ENCODE results near the gene GREB1. TPM values are rescaled to one million over a fixed set of nuclear protein-coding genes. Genes with fewer than 3 reads are reported as not detected.

Gene GREB1
- total and polyA plus RNA-seq, 2 experiments from 2014 or later = 12.0 to 35.0 TPM

GRCh38 chr2:11679016-11679415 is 145.2 kb downstream of the GREB1 start:
- no peak overlapping the region for H3K27ac Mint-ChIP-seq
- ATAC-seq = no peak
- Histone ChIP-seq H3K4me2 (no peak overlapping the region), H3K27ac (ENCODE audit: low read depth) (no peak overlapping the region), H3F3A (replicated peaks; ENCODE audit: low read depth) (no peaks in the 10 kb centered on the region), H3K4me3 (no peak overlapping the region), H4K20me1 (replicated peaks; ENCODE audit: insufficient read depth) (no peaks in the 10 kb centered on the region; the same call in 1 of the 2 replicates), H3K36me3 (ENCODE audit: insufficient read depth) (no peaks in the 10 kb centered on the region), H3K9me2 (ENCODE audit: insufficient read depth) (no peaks in the 10 kb centered on the region), H2AFZ (no peak overlapping the region), H3K79me2 (replicated peaks; ENCODE audit: insufficient read depth) (no peaks in the 10 kb centered on the region), H3K4me1 (ENCODE audit: insufficient read depth) (peaks cover 15% of the 10 kb centered on the region; the same call in 1 of the 2 replicates), H3K27me3 (ENCODE audit: insufficient read depth) (no peaks in the 10 kb centered on the region)
- peaks cover 21% of the 10 kb centered on the region for H3K27me3 Mint-ChIP-seq (ENCODE audit: insufficient read depth, low read depth, poor library complexity)
- H3K9me3 Mint-ChIP-seq = no peaks in the 10 kb centered on the region
- no peak overlapping the region for H3K4me3 Mint-ChIP-seq
- no peak for DNase-seq (ENCODE audit: low spot score)
- TF ChIP-seq, protein P1, sequence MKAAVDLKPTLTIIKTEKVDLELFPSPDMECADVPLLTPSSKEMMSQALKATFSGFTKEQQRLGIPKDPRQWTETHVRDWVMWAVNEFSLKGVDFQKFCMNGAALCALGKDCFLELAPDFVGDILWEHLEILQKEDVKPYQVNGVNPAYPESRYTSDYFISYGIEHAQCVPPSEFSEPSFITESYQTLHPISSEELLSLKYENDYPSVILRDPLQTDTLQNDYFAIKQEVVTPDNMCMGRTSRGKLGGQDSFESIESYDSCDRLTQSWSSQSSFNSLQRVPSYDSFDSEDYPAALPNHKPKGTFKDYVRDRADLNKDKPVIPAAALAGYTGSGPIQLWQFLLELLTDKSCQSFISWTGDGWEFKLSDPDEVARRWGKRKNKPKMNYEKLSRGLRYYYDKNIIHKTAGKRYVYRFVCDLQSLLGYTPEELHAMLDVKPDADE (IDR thresholded peaks at IDR 0.05) = no peak
- TF ChIP-seq STAT1 (IDR thresholded peaks at IDR 0.05; ENCODE audit: unreplicated experiment) (no peak), REST (IDR thresholded peaks at IDR 0.05; ENCODE audit: unreplicated experiment) (no peak), EZH2phosphoT487 (IDR thresholded peaks at IDR 0.05; ENCODE audit: unreplicated experiment) (no peak), ZNF331 (CRISPR knock-in tag; IDR thresholded peaks at IDR 0.05; ENCODE audit: low read depth) (no peak), EZH2 (IDR thresholded peaks at IDR 0.05; ENCODE audit: low read depth, unreplicated experiment) (no peak), POLR2AphosphoS5 (IDR thresholded peaks at IDR 0.05; ENCODE audit: low read depth) (no peak)
- H3K36me3 Mint-ChIP-seq (ENCODE audit: low read depth) = no peaks in the 10 kb centered on the region; the same call in 2 of the 3 replicates
- H3K4me1 Mint-ChIP-seq = peaks cover 56% of the 10 kb centered on the region

DNA sequence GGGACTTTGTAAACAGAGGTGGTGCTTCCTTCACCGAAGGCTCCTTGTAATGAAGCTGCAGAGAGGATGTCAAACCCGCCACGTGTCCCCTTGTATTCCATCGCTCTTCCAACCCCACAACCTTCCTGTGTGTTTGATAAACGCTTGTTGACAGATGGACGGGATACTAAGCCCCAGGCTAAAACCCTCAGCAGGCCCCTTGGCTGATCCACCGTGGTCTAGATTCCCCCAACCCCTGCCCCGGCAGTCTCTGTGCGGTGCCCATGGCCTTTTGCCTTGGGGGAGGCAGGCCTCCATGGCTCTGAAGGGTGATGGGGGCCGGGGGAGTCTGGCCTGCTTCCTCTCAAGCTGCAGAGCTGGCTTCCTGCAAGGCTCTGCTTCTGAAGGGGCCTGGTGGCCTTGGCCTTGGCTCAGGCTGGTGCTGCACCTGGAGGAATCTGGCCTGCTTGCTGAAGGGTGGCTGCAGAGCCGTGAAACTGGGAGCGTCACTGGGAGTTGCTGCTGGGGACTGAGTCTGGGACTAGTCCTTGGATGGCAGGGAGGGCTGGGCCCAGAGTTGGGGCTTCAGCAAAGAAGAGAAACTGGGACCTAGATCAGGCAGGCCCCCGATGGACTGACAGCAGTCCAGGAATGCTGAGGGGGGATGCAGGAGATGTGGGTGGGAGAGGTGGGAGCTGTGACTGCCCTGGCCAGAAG is 145.8 kb downstream of the GREB1 start:
- H3K4me2 ChIP-seq = no peak overlapping the region
- no peaks in the 10 kb centered on the region for H3F3A ChIP-seq (replicated peaks; ENCODE audit: low read depth)
- peaks cover 56% of the 10 kb centered on the region for H3K4me1 Mint-ChIP-seq
- H3K9me3 Mint-ChIP-seq = no peaks in the 10 kb centered on the region
- no peaks in the 10 kb centered on the region for H3K27me3 ChIP-seq (ENCODE audit: insufficient read depth)
- no peak for ATAC-seq
- no peak for DNase-seq (ENCODE audit: low spot score)
- H4K20me1 ChIP-seq (replicated peaks; ENCODE audit: insufficient read depth) = no peaks in the 10 kb centered on the region; the same call in 1 of the 2 replicates
- no peak overlapping the region for H3K4me3 ChIP-seq
- no peaks in the 10 kb centered on the region for H3K36me3 ChIP-seq (ENCODE audit: insufficient read depth)
- H3K36me3 Mint-ChIP-seq (ENCODE audit: low read depth) = no peaks in the 10 kb centered on the region; the same call in 2 of the 3 replicates
- H3K4me3 Mint-ChIP-seq = no peak overlapping the region; the same call in 2 of the 3 replicates
- no peak overlapping the region for H2AFZ ChIP-seq
- H3K4me1 ChIP-seq (ENCODE audit: insufficient read depth) = peaks cover 15% of the 10 kb centered on the region; the same call in 1 of the 2 replicates
- H3K9me2 ChIP-seq (ENCODE audit: insufficient read depth) = no peaks in the 10 kb centered on the region
- H3K27ac ChIP-seq (ENCODE audit: low read depth) = no peak overlapping the region
- no peak overlapping the region for H3K27ac Mint-ChIP-seq
- H3K79me2 ChIP-seq (replicated peaks; ENCODE audit: insufficient read depth) = no peaks in the 10 kb centered on the region
- peaks cover 21% of the 10 kb centered on the region for H3K27me3 Mint-ChIP-seq (ENCODE audit: insufficient read depth, low read depth, poor library complexity)
- no peak for TF ChIP-seq EZH2 (IDR thresholded peaks at IDR 0.05; ENCODE audit: low read depth, unreplicated experiment)
- no peak for TF ChIP-seq ZNF114 (CRISPR knock-in tag; IDR thresholded peaks at IDR 0.05)
- TF ChIP-seq, protein P2, sequence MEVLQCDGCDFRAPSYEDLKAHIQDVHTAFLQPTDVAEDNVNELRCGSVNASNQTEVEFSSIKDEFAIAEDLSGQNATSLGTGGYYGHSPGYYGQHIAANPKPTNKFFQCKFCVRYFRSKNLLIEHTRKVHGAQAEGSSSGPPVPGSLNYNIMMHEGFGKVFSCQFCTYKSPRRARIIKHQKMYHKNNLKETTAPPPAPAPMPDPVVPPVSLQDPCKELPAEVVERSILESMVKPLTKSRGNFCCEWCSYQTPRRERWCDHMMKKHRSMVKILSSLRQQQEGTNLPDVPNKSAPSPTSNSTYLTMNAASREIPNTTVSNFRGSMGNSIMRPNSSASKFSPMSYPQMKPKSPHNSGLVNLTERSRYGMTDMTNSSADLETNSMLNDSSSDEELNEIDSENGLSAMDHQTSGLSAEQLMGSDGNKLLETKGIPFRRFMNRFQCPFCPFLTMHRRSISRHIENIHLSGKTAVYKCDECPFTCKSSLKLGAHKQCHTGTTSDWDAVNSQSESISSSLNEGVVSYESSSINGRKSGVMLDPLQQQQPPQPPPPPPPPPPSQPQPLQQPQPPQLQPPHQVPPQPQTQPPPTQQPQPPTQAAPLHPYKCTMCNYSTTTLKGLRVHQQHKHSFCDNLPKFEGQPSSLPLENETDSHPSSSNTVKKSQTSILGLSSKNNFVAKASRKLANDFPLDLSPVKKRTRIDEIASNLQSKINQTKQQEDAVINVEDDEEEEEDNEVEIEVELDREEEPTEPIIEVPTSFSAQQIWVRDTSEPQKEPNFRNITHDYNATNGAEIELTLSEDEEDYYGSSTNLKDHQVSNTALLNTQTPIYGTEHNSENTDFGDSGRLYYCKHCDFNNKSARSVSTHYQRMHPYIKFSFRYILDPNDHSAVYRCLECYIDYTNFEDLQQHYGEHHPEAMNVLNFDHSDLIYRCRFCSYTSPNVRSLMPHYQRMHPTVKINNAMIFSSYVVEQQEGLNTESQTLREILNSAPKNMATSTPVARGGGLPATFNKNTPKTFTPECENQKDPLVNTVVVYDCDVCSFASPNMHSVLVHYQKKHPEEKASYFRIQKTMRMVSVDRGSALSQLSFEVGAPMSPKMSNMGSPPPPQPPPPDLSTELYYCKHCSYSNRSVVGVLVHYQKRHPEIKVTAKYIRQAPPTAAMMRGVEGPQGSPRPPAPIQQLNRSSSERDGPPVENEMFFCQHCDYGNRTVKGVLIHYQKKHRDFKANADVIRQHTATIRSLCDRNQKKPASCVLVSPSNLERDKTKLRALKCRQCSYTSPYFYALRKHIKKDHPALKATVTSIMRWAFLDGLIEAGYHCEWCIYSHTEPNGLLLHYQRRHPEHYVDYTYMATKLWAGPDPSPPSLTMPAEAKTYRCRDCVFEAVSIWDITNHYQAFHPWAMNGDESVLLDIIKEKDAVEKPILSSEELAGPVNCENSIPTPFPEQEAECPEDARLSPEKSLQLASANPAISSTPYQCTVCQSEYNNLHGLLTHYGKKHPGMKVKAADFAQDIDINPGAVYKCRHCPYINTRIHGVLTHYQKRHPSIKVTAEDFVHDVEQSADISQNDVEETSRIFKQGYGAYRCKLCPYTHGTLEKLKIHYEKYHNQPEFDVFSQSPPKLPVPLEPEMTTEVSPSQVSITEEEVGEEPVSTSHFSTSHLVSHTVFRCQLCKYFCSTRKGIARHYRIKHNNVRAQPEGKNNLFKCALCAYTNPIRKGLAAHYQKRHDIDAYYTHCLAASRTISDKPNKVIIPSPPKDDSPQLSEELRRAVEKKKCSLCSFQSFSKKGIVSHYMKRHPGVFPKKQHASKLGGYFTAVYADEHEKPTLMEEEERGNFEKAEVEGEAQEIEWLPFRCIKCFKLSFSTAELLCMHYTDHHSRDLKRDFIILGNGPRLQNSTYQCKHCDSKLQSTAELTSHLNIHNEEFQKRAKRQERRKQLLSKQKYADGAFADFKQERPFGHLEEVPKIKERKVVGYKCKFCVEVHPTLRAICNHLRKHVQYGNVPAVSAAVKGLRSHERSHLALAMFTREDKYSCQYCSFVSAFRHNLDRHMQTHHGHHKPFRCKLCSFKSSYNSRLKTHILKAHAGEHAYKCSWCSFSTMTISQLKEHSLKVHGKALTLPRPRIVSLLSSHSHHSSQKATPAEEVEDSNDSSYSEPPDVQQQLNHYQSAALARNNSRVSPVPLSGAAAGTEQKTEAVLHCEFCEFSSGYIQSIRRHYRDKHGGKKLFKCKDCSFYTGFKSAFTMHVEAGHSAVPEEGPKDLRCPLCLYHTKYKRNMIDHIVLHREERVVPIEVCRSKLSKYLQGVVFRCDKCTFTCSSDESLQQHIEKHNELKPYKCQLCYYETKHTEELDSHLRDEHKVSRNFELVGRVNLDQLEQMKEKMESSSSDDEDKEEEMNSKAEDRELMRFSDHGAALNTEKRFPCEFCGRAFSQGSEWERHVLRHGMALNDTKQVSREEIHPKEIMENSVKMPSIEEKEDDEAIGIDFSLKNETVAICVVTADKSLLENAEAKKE (CRISPR knock-in tag; IDR thresholded peaks at IDR 0.05) = no peak
- no peak for TF ChIP-seq EZH2phosphoT487 (IDR thresholded peaks at IDR 0.05; ENCODE audit: unreplicated experiment)
